SH-SY5Y (cell line): ENCODE measurements around the gene ZNF280A.

ENCODE experiments used
- GATA2 ChIP-seq: IDR thresholded peaks from 2 replicates; pipeline ENCODE4 v1.6.1; 2011; ENCODE audit warnings: mild to moderate bottlenecking, low read depth, low read length
- GATA3 ChIP-seq: IDR thresholded peaks from 2 replicates; pipeline ENCODE4 v1.6.1; 2011; ENCODE audit warnings: low read depth, mild to moderate bottlenecking, low read length, moderate library complexity

- TF ChIP-seq GATA2: no peak
- TF ChIP-seq GATA3: no peak
Measured at GRCh38 chr22:22516992-22517391, 3.1 kb downstream of the ZNF280A start.
